GM12878 (cell line): Measurements from ENCODE around the gene CEP57.

ENCODE experiments used
- ATF7 ChIP-seq: fragments of 450-650 bp; IDR thresholded peaks from 2 replicates; pipeline ENCODE4 v1.6.1; 2016; ENCODE audit warnings: low read depth, mild to moderate bottlenecking
- CREB1 ChIP-seq: IDR thresholded peaks from 2 replicates; pipeline ENCODE4 v1.6.1; 2012; ENCODE audit warnings: low read depth, mild to moderate bottlenecking, inconsistent platforms
- CTCF ChIP-seq, 3 experiments: IDR thresholded peaks in 2 of 3; conservative IDR thresholded peaks in 1 of 3; 2 replicates each; pipeline ENCODE4 v1.5.1; 2011; ENCODE audit warnings: low read depth in 3 of 3, low read length in 3 of 3, mild to moderate bottlenecking in 3 of 3, control low read depth in 2 of 3, moderate library complexity in 2 of 3, inconsistent platforms in 1 of 3, mixed read lengths in 1 of 3; ENCODE audit not compliant: control insufficient read depth in 2 of 3, insufficient read depth in 1 of 3; ENCODE audit errors: extremely low read depth in 1 of 3
- HCFC1 ChIP-seq: fragments of 150-350 bp; IDR thresholded peaks from 2 replicates; pipeline ENCODE4 v1.6.1; 2014; ENCODE audit warnings: low read length
- HDAC6 ChIP-seq: fragments of 200-600 bp; sonication (generic); IDR thresholded peaks from one replicate; pipeline ENCODE4 v1.8.0; 2017; ENCODE audit warnings: antibody characterized with exemption; ENCODE audit not compliant: unreplicated experiment
- PKNOX1 ChIP-seq: fragments of 450-650 bp; IDR thresholded peaks from 2 replicates; pipeline ENCODE4 v1.6.1; 2016; ENCODE audit warnings: mild to moderate bottlenecking
- POLR2A ChIP-seq: IDR thresholded peaks from 2 replicates; pipeline ENCODE4 v1.6.1; 2011; ENCODE audit warnings: low read depth, mild to moderate bottlenecking, low read length
- POLR2AphosphoS5 ChIP-seq: IDR thresholded peaks from 2 replicates; pipeline ENCODE4 v1.6.1; 2011; ENCODE audit warnings: mild to moderate bottlenecking, low read length, inconsistent platforms
- RAD21 ChIP-seq: IDR thresholded peaks from 2 replicates; pipeline ENCODE4 v1.6.1; 2011; ENCODE audit warnings: mild to moderate bottlenecking, low read depth, low read length, moderate library complexity; ENCODE audit not compliant: insufficient read depth
- RCOR1 ChIP-seq: conservative IDR thresholded peaks from 2 replicates; pipeline ENCODE4 v1.6.1; 2012; ENCODE audit warnings: low read depth, low read length, improper control_type of control experiment
- SIN3A ChIP-seq: IDR thresholded peaks from 2 replicates; pipeline ENCODE4 v1.6.1; 2012; ENCODE audit warnings: low read depth, low read length, improper control_type of control experiment
- TAF1 ChIP-seq: IDR thresholded peaks from 2 replicates; pipeline ENCODE4 v1.6.1; 2011; ENCODE audit warnings: mild to moderate bottlenecking, low read depth, low read length, borderline replicate concordance

GRCh38 chr11:95767498-95767897 is 22.8 kb upstream of the CEP57 start:
- no peak for TF ChIP-seq CTCF (IDR thresholded peaks at IDR 0.05 in 2 of 3, conservative IDR thresholded peaks at IDR 0.05 in 1 of 3; ENCODE audit: control insufficient read depth in 2 of 3, extremely low read depth in 1 of 3, insufficient read depth in 1 of 3, low read depth in 3 of 3, low read length in 3 of 3)
- no peak for TF ChIP-seq TAF1
- no peak for TF ChIP-seq HDAC6
- TF ChIP-seq CREB1 = no peak
- no peak for TF ChIP-seq ATF7
- no peak for TF ChIP-seq POLR2A
- TF ChIP-seq SIN3A = no peak
- TF ChIP-seq RCOR1 = no peak
- TF ChIP-seq HCFC1 = no peak
- no peak for TF ChIP-seq PKNOX1
- TF ChIP-seq RAD21 = no peak
- no peak for TF ChIP-seq POLR2AphosphoS5
